Choroid plexus epithelial cell (primary cell): ENCODE measurements around the gene TMED7.
"Not testable (repeated sequence)": the region's sequence is repeated elsewhere in the genome, so short reads cannot be mapped to it uniquely, and the experiment has no call there.

Experiments
- DNase-seq: peaks from one replicate; pipeline ENCODE4 v3.0.0-alpha.2; 2010; ENCODE audit warnings: low read depth
- H3K4me3 ChIP-seq: 2 replicates; pipeline ENCODE4 v1.5.1; 2011; ENCODE audit warnings: low read depth, mild to moderate bottlenecking, control low read depth, low read length, moderate library complexity
- TF ChIP-seq, protein P1 (sequence below): conservative IDR thresholded peaks from 2 replicates; pipeline ENCODE4 v1.5.1; 2011; ENCODE audit warnings: low read depth, mild to moderate bottlenecking, control low read depth, inconsistent platforms, low read length, moderate library complexity

The TMED7 gene

DNA sequence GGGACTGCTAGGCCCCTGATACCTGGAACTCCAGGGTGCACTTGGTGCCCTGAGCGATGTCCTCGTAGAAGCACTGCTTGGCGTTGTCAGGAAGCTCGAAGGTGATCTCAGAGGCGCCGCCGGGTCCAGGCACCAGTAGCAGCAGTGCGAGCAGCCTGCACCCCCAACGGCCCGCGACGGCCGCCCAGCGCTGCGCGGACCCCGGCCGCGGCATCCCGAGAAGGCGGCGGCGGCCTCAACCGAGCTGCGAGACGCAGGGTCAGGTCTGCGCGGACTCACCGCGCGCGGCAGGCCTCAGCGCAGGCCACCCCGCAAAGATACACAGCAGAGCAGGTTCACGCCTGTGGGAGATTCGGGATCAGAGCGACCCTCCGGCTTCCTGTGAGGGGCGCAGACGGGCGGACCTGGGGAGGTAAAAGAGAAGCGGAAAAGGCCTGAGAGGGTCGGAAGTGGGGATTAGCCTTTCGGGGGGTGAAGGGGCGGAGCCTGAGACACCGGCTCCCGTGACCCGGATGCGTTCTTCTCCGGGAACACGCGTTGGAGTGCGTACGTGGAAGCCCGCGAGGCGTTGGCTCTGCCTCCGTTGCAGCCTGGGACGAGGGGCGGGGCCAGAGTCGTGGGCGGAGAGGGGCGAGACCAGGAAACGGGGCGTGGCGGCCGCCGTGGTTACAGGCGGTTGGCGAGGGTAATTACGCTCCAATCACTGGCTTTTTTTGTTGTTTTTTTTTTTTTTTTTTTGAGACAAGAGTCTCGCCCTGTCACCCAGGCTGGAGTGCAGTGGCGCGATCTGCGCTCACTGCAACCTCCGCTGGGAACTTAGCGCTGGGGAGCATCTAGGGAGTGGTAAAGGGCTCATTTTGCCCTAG, at the start of gene TMED7:
Gene TMED7 (minus strand): TSS at position 458 of the 866 bp plus-strand sequence. CDS start 244 bp downstream, at position 214.
- DNase-seq, result peak; percentile 99
- TF ChIP-seq, protein P1, sequence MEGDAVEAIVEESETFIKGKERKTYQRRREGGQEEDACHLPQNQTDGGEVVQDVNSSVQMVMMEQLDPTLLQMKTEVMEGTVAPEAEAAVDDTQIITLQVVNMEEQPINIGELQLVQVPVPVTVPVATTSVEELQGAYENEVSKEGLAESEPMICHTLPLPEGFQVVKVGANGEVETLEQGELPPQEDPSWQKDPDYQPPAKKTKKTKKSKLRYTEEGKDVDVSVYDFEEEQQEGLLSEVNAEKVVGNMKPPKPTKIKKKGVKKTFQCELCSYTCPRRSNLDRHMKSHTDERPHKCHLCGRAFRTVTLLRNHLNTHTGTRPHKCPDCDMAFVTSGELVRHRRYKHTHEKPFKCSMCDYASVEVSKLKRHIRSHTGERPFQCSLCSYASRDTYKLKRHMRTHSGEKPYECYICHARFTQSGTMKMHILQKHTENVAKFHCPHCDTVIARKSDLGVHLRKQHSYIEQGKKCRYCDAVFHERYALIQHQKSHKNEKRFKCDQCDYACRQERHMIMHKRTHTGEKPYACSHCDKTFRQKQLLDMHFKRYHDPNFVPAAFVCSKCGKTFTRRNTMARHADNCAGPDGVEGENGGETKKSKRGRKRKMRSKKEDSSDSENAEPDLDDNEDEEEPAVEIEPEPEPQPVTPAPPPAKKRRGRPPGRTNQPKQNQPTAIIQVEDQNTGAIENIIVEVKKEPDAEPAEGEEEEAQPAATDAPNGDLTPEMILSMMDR, result no peak
- H3K4me3 ChIP-seq, result peak within 1 kb of the TSS; percentile 95

DNA sequence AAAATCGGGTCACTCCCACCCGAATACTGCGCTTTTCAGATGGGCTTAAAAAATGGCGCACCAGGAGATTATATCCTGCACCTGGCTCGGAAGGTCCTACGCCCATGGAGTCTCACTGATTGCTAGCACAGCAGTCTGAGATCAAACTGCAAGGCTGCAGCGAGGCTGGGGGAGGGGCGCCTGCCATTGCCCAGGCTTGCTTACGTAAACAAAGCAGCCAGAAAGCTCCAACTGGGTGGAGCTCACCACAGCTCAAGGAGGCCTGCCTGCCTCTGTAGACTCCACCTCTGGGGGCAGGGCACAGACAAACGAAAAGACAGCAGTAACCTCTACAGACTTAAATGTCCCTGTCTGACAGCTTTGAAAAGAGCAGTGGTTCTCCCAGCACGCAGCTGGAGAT, 48.9 kb upstream of the TMED7 start:
- DNase-seq, result not testable (repeated sequence)

DNA sequence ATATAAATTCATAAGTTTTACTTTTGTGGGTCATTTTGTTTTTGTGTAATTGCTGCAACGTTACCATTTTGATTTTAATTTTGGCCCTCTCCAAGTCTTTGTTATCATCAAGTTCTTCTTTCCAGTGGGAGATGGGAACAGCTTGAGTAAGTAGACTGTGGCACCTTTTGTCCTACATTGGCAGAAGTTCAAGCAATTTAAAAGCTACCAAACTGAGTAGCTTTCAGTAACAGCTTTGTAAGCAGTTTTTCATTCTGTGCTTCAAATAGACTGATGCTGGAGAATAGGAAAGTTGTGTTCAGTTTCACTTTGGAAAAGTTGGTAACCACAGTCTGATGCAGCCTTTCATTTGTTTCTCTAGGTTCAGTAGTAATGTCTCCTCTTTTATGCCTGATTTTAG, 47.8 kb upstream of the TMED7 start:
- no peak for DNase-seq
- TF ChIP-seq, protein P1, result no peak
- H3K4me3 ChIP-seq, result no peak overlapping the region

More for the DNA sequence above, 48.9 kb upstream of the TMED7 start:
- not testable (repeated sequence) for H3K4me3 ChIP-seq

DNA sequence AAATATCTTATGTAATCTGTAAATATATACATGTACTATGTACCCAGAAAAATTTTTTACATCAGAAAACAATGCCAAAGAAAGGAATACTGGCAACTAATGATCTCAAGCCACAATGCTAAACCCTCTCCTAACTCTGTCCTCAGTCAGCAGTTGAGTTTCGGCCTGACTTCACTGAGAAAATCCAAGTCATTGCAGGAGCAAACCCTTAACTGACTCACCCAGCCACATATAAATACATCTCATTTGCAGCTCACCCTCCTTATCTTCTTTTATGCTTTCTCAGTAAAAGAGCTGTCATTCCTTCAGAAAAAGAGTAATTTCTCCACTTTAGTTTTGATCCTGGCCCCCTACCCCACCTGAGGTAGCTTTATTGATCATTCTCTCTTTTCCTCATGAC, 46.1 kb upstream of the TMED7 start:
- H3K4me3 ChIP-seq, result no peak overlapping the region
- DNase-seq, result no peak
- TF ChIP-seq, protein P1, result no peak

DNA sequence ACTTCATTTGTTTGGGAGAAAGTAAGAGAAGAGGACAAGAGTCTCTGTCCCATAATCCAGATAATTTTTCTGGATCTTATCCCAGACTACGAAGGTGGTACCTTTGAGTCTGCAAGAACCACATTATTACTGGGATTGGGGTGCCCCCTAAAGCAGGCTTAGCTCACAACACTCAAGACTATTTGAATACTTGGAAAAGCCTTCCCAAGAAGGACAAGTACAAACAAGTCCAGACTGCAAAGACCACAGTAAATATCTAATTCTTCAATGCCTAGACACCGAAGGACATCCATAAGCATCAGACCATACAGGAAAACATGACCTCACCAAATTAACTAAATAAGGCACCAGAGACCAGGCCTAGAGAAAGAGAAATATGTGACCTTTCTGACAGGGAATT, 40.2 kb upstream of the TMED7 start:
- peak; percentile 21 for DNase-seq
- TF ChIP-seq, protein P1, result no peak
- H3K4me3 ChIP-seq, result no peak overlapping the region

DNA sequence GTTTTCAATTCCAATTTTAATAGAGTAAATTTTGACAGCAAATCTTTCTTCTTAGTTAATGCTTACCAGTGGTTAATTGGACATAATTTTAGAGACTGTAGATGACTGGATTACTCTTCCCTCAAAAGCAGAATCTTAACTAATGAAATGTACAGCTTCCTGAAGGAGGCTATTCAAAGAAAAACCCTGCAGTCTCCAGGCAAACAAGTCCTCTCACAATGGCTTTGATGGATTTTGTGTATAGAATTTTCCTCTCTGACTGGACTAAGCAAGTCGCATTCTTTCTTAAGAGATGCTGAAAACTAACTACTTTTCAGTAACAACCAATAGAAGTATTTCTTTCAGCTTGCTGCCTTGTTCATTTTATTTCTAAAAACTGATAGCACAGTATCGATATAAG, 35.7 kb upstream of the TMED7 start:
- TF ChIP-seq, protein P1, result no peak
- DNase-seq, result no peak
- no peak overlapping the region for H3K4me3 ChIP-seq

DNA sequence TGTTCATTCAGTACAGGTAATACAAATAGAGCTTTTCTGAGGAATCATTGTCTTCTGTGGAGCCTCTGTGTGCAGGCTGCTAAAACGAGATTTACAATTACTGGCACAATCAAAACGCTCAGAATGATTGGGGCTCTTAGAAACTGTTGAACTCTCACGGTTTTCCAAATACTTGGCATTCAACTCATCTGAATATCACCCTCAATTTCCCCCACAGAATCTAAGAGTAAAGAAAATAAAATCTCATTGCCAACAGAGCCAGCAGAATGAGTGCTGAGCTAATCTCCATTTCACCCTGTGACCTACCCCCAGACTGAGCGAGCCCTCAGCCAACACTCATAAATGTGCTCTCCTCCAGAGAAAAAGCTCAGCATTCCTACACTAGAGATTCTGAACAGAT, 35.3 kb upstream of the TMED7 start:
- peak; percentile 16 for DNase-seq
- no peak overlapping the region for H3K4me3 ChIP-seq
- TF ChIP-seq, protein P1, result no peak
